ENCODE results near the gene TCF7. TPM values are rescaled to one million over a fixed set of nuclear protein-coding genes. Genes with fewer than 3 reads are reported as not detected.

The TCF7 gene
- total RNA-seq, 2 experiments from 2014 or later = 0.97 to 1.1 TPM

DNA sequence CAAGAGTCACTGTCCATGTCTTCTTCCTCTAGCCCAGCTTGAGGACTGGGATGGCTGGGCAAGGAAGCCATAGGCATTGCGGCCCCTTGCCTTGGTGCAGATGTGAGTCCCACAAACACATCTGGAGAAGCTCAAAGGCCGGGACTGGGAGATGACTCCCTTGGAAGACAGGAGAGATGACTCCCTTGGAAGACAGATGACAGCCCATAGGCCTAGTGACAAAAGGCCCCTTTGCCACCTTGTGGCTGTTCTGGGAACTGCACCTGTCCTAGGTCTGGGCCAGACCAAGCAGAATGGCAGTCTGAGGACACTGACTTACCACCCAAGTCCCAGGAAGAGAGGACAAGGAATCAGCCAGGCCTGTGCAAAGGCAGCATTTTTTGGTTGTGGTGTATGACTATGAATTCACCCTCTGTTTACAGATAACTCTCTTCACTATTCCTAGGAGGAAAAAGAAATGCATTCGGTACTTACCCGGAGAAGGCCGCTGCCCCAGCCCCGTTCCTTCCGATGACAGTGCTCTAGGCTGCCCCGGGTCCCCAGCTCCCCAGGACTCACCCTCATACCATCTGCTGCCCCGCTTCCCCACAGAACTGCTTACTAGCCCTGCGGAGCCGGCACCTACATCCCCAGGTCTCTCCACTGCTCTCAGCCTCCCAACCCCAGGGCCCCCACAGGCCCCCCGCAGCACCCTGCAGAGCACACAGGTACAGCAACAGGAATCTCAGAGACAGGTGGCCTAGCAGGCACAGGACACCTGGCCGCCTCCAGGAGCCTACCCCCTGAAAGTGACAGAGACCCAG, 31.5 kb downstream of the TCF7 start:
- H3K9me2 ChIP-seq (ENCODE audit: insufficient read depth, low read length) = no peaks in the 10 kb centered on the region
- peak; percentile 75 for DNase-seq (ENCODE audit: low spot score)
- no peak for TF ChIP-seq EZH2phosphoT487 (IDR thresholded peaks at IDR 0.05; ENCODE audit: borderline replicate concordance, low read depth, low read length)
- TF ChIP-seq, protein P1, sequence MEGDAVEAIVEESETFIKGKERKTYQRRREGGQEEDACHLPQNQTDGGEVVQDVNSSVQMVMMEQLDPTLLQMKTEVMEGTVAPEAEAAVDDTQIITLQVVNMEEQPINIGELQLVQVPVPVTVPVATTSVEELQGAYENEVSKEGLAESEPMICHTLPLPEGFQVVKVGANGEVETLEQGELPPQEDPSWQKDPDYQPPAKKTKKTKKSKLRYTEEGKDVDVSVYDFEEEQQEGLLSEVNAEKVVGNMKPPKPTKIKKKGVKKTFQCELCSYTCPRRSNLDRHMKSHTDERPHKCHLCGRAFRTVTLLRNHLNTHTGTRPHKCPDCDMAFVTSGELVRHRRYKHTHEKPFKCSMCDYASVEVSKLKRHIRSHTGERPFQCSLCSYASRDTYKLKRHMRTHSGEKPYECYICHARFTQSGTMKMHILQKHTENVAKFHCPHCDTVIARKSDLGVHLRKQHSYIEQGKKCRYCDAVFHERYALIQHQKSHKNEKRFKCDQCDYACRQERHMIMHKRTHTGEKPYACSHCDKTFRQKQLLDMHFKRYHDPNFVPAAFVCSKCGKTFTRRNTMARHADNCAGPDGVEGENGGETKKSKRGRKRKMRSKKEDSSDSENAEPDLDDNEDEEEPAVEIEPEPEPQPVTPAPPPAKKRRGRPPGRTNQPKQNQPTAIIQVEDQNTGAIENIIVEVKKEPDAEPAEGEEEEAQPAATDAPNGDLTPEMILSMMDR (conservative IDR thresholded peaks at IDR 0.05; ENCODE audit: low read length) = peak; percentile 85
- no peaks in the 10 kb centered on the region for H3K9me3 ChIP-seq (ENCODE audit: low read length)
- no peak overlapping the region for H3K4me3 ChIP-seq (ENCODE audit: low read depth, low read length, poor library complexity, severe bottlenecking)
- no peaks in the 10 kb centered on the region for H3K79me2 ChIP-seq (ENCODE audit: insufficient read depth, low read depth, low read length)
- no peaks in the 10 kb centered on the region for H3K4me1 ChIP-seq (ENCODE audit: insufficient read depth, low read length, poor library complexity, severe bottlenecking)
- H3K36me3 ChIP-seq (ENCODE audit: insufficient read depth, low read length) = peaks cover 70% of the 10 kb centered on the region
- no peak overlapping the region for H3K27ac ChIP-seq (ENCODE audit: low read depth, low read length, poor library complexity, severe bottlenecking)
- no TSS peak for BruUV-seq (replicated peaks)
- CTCF ChIA-PET (ENCODE audit: unreplicated experiment) = no interaction called here
- intact Hi-C loops (cut with micrococcal nuclease; ENCODE audit: unreplicated experiment) = loop anchor here (1.0 kb wide), 1 partner anchor 44 kb away; no protein-coding TSS in a partner anchor
- POLR2A ChIA-PET = interaction anchor here (1.1 to 1.3 kb wide), 2 partner anchors 10 to 15 kb away, joined by 3 to 4 read pairs; no protein-coding TSS in a partner anchor
- H2AFZ ChIP-seq (ENCODE audit: low read length) = no peak overlapping the region
- no peaks in the 10 kb centered on the region for H4K20me1 ChIP-seq (ENCODE audit: insufficient read depth, low read length)
- H3K4me2 ChIP-seq (ENCODE audit: low read length) = no peak overlapping the region

DNA sequence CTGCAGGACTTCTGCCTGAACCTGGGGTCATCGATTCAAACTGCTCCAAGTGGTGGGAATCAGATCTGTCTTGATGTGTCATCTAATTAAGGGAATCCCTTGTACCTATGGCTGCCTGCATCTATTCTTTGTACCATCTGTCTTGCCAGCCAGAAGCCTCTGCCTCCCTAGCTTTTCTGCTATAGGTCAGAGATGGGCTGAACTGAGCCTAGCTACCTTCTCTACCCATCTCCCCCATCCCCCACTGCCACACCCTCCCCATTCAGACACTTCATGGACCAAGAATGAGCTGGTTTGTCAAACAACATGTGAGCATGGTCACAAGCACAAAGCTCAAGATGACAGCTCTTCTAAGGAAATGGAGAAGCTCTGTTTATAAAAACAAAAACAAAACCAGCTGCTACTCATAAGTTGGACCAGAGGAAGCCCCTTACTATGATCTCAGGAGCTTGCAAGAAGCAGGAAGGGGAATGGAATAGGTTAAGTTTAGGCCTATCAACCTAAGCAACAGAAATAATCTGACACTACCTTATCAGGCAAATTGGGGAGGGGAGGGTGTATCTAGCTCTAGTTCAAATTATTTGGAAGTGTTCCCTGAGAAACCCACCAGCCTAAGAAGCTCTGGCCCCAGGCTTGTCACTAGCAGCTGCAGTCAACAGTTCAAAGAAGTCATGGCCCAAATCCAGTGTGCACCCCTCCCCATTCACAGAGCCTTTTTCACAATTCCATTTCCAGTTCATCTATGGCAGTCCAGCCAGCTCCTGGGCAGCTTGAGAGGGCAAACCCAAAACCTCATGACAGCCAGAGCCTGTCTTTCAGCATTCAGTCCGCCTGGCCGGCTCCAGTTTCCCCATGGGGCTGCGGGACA, 32.4 kb downstream of the TCF7 start:
- Histone ChIP-seq H3K4me1 (ENCODE audit: insufficient read depth, low read length, poor library complexity, severe bottlenecking) (no peaks in the 10 kb centered on the region), H3K36me3 (ENCODE audit: insufficient read depth, low read length) (peaks cover 75% of the 10 kb centered on the region), H3K79me2 (ENCODE audit: insufficient read depth, low read depth, low read length) (no peaks in the 10 kb centered on the region), H3K27ac (ENCODE audit: low read depth, low read length, poor library complexity, severe bottlenecking) (no peak overlapping the region), H3K4me3 (ENCODE audit: low read depth, low read length, poor library complexity, severe bottlenecking) (no peak overlapping the region), H2AFZ (ENCODE audit: low read length) (no peak overlapping the region), H4K20me1 (ENCODE audit: insufficient read depth, low read length) (no peaks in the 10 kb centered on the region), H3K9me3 (ENCODE audit: low read length) (no peaks in the 10 kb centered on the region), H3K4me2 (ENCODE audit: low read length) (no peak overlapping the region), H3K9me2 (ENCODE audit: insufficient read depth, low read length) (no peaks in the 10 kb centered on the region)
- BruUV-seq (replicated peaks) = no TSS peak
- ChIA-PET CTCF (ENCODE audit: unreplicated experiment) (interaction anchor here (0.6 kb wide), 2 partner anchors 143 to 1261 kb away, joined by 3 read pairs; no protein-coding TSS in a partner anchor), POLR2A (interaction anchor here (1.1 to 1.3 kb wide), 2 partner anchors 9 to 15 kb away, joined by 3 to 4 read pairs; no protein-coding TSS in a partner anchor)
- DNase-seq (ENCODE audit: low spot score) = no peak
- TF ChIP-seq, protein P1 (conservative IDR thresholded peaks at IDR 0.05; ENCODE audit: low read length) = no peak
- no peak for TF ChIP-seq EZH2phosphoT487 (IDR thresholded peaks at IDR 0.05; ENCODE audit: borderline replicate concordance, low read depth, low read length)
- intact Hi-C loops (cut with micrococcal nuclease; ENCODE audit: unreplicated experiment) = loop anchor here (1.0 kb wide), 1 partner anchor 45 kb away; no protein-coding TSS in a partner anchor

Data from OCI-LY7 (cell line).